SK-N-SH (cell line): ENCODE measurements around the gene EEF1A2. TPM values are rescaled to one million over a fixed set of nuclear protein-coding genes. Genes with fewer than 3 reads are reported as not detected.

Source experiments
- CTCF ChIA-PET: fragments of 300-600, 350-600 bp; formaldehyde crosslinking; extraction: SDS; loops from one replicate; lab custom pipeline; 2021; lab: Yijun Ruan, JAX
- POLR2A ChIA-PET: fragments of 350-600 bp; sonication (Branson Sonifier 250); formaldehyde crosslinking; extraction: SDS; loops from one replicate; lab custom pipeline; 2020; ENCODE audit warnings: antibody characterized with exemption, inconsistent platforms; lab: Yijun Ruan, JAX
- DNase-seq: peaks from one replicate; pipeline ENCODE4 v3.0.0; 2012
- H2AFZ ChIP-seq: fragments of 200-600 bp; sonication (generic); 2 replicates; pipeline ENCODE4 v1.8.1; 2016; ENCODE audit warnings: antibody characterized with exemption, mild to moderate bottlenecking, low read depth
- H3F3A ChIP-seq: fragments of 200-600 bp; sonication (generic); replicated peaks from 2 replicates; pipeline ENCODE3; 2016; ENCODE audit warnings: antibody characterized with exemption, mild to moderate bottlenecking; ENCODE audit not compliant: insufficient read depth
- H3K27ac ChIP-seq, 2 experiments: fragments of 200-500 bp in 1 of 2; fragments of 200-600 bp in 1 of 2; sonication (Bioruptor generic) in 1 of 2; sonication (generic), shearing (Covaris generic) in 1 of 2; 2 replicates each; pipeline versions ENCODE4 v1.5.1 to v1.6.1; 2014 to 2016; ENCODE audit warnings: low read depth in 2 of 2, inconsistent platforms in 1 of 2, low read length in 1 of 2, mild to moderate bottlenecking in 1 of 2, mixed read lengths in 1 of 2
- H3K27me3 ChIP-seq: fragments of 200-600 bp; sonication (generic), shearing (Covaris generic); 2 replicates; pipeline ENCODE4 v1.6.1; 2016; ENCODE audit warnings: mixed run types; ENCODE audit not compliant: insufficient read depth
- H3K36me3 ChIP-seq, 2 experiments: fragments of 200-500 bp in 1 of 2; fragments of 200-600 bp in 1 of 2; sonication (Bioruptor generic) in 1 of 2; sonication (generic) in 1 of 2; replicated peaks in 1 of 2; 2 replicates each; pipeline versions ENCODE3 to v1.5.1; 2014 to 2016; ENCODE audit warnings: low read length in 1 of 2, mild to moderate bottlenecking in 1 of 2; ENCODE audit not compliant: insufficient read depth in 2 of 2, control insufficient read depth in 1 of 2
- H3K4me1 ChIP-seq, 2 experiments: fragments of 200-500 bp in 1 of 2; fragments of 200-600 bp in 1 of 2; sonication (Bioruptor generic) in 1 of 2; sonication (generic), shearing (Covaris generic) in 1 of 2; 2 replicates each; pipeline versions ENCODE4 v1.5.1 to v1.6.1; 2014 to 2016; ENCODE audit warnings: low read depth in 1 of 2, low read length in 1 of 2, mixed run types in 1 of 2; ENCODE audit not compliant: insufficient read depth in 2 of 2, control insufficient read depth in 1 of 2
- H3K4me2 ChIP-seq: fragments of 200-600 bp; sonication (generic), shearing (Covaris generic); 2 replicates; pipeline ENCODE4 v1.6.1; 2017; ENCODE audit warnings: mixed run types
- H3K4me3 ChIP-seq, 2 experiments: fragments of 200-500 bp in 1 of 2; fragments of 200-600 bp in 1 of 2; sonication (Bioruptor generic) in 1 of 2; sonication (generic), shearing (Covaris generic) in 1 of 2; 2 replicates each; pipeline versions ENCODE4 v1.5.1 to v1.8.1; 2014 to 2016; ENCODE audit warnings: low read depth in 2 of 2, inconsistent platforms in 1 of 2, low read length in 1 of 2, mild to moderate bottlenecking in 1 of 2, mixed read lengths in 1 of 2, moderate library complexity in 1 of 2
- H3K79me2 ChIP-seq: fragments of 200-600 bp; sonication (generic); 2 replicates; pipeline ENCODE4 v1.8.1; 2017; ENCODE audit warnings: mild to moderate bottlenecking; ENCODE audit not compliant: insufficient read depth
- H3K9ac ChIP-seq: fragments of 200-600 bp; sonication (generic); 2 replicates; pipeline ENCODE4 v1.6.1; 2017; ENCODE audit warnings: mixed run types
- H3K9me2 ChIP-seq: fragments of 200-600 bp; sonication (generic); 2 replicates; pipeline ENCODE4 v1.6.1; 2017; ENCODE audit warnings: mixed run types
- H3K9me3 ChIP-seq: fragments of 200-600 bp; sonication (generic); 2 replicates; pipeline ENCODE4 v1.6.1; 2017; ENCODE audit warnings: mixed run types, mild to moderate bottlenecking, moderate library complexity
- H4K20me1 ChIP-seq: fragments of 200-600 bp; sonication (generic); 2 replicates; pipeline ENCODE4 v1.6.1; 2017; ENCODE audit warnings: mild to moderate bottlenecking, mixed run types; ENCODE audit not compliant: insufficient read depth
- CHD2 ChIP-seq: fragments of 150-350 bp; IDR thresholded peaks from 2 replicates; pipeline ENCODE4 v1.6.1; 2018; ENCODE audit warnings: low read length; ENCODE audit not compliant: partially characterized antibody
- EZH2phosphoT487 ChIP-seq: fragments of 200-600 bp; sonication (generic); IDR thresholded peaks from 2 replicates; pipeline ENCODE4 v1.6.1; 2017; ENCODE audit warnings: low read depth, mixed run types, mild to moderate bottlenecking, antibody characterized with exemption, moderate library complexity, borderline replicate concordance
- FOXM1 ChIP-seq: IDR thresholded peaks from 2 replicates; pipeline ENCODE4 v1.4.0; 2012; ENCODE audit warnings: low read depth, mild to moderate bottlenecking
- GATA2 ChIP-seq: sonication (generic); formaldehyde crosslinking; IDR thresholded peaks from 2 replicates; pipeline ENCODE4 v1.5.0; 2020; ENCODE audit warnings: mild to moderate bottlenecking, missing genetic modification reagents
- NFIC ChIP-seq: IDR thresholded peaks from 2 replicates; pipeline ENCODE4 v1.4.0; 2012; ENCODE audit warnings: borderline replicate concordance
- NRF1 ChIP-seq: IDR thresholded peaks from 2 replicates; pipeline ENCODE4 v1.6.1; 2012; ENCODE audit warnings: low read depth, mild to moderate bottlenecking, low read length
- RAD21 ChIP-seq: IDR thresholded peaks from 2 replicates; pipeline ENCODE4 v1.6.1; 2012; ENCODE audit warnings: mild to moderate bottlenecking, low read length
- RCOR1 ChIP-seq: fragments of 150-350 bp; IDR thresholded peaks from 2 replicates; pipeline ENCODE4 v1.6.1; 2017; ENCODE audit warnings: antibody characterized with exemption, low read length
- REST ChIP-seq: IDR thresholded peaks from 2 replicates; pipeline ENCODE4 v1.6.1; 2012; ENCODE audit warnings: mild to moderate bottlenecking, low read depth, low read length, moderate library complexity
- RFX5 ChIP-seq: IDR thresholded peaks from 2 replicates; pipeline ENCODE4 v1.6.1; 2012; ENCODE audit warnings: mild to moderate bottlenecking, improper control_type of control experiment, low read length
- RXRA ChIP-seq: IDR thresholded peaks from 2 replicates; pipeline ENCODE4 v1.4.0; 2012; ENCODE audit warnings: low read depth, mild to moderate bottlenecking, borderline replicate concordance
- SIN3A ChIP-seq: IDR thresholded peaks from 2 replicates; pipeline ENCODE4 v1.6.1; 2012; ENCODE audit warnings: low read depth, mild to moderate bottlenecking, low read length, moderate library complexity, borderline replicate concordance
- SMC3 ChIP-seq: IDR thresholded peaks from 2 replicates; pipeline ENCODE4 v1.6.1; 2012; ENCODE audit warnings: low read depth, low read length, improper control_type of control experiment
- TAF1 ChIP-seq: IDR thresholded peaks from 2 replicates; pipeline ENCODE4 v1.6.1; 2012; ENCODE audit warnings: low read depth, mild to moderate bottlenecking, low read length, moderate library complexity, borderline replicate concordance
- TEAD4 ChIP-seq: IDR thresholded peaks from 2 replicates; pipeline ENCODE4 v1.4.0; 2012; ENCODE audit warnings: mild to moderate bottlenecking, borderline replicate concordance; ENCODE audit not compliant: insufficient read depth
- ZBTB33 ChIP-seq: IDR thresholded peaks from 2 replicates; pipeline ENCODE4 v1.4.0; 2012; ENCODE audit warnings: low read depth, borderline replicate concordance
- WGBS: methylation state at CpG from one replicate; pipeline ENCODE4 v1.1.6; 2017; ENCODE audit warnings: low lambda C conversion rate; 5-methylcytosine and 5-hydroxymethylcytosine counted together
- polyA plus RNA-seq, 3 experiments: library from polyadenylated mRNA; depleted of rRNA; stranded (reverse); fragments of >200 nt; gene quantifications; 2 replicates each; pipeline ENCODE4 v1.2.3, GENCODE V29; 2012
- TF ChIP-seq, protein P1 (sequence below): IDR thresholded peaks from 2 replicates; pipeline ENCODE4 v1.4.0; 2012; ENCODE audit warnings: low read depth, borderline replicate concordance
- TF ChIP-seq, protein P2 (sequence below): fragments of 150-350 bp; IDR thresholded peaks from 2 replicates; pipeline ENCODE4 v1.6.1; 2017; ENCODE audit warnings: antibody characterized with exemption, low read length, low read depth, borderline replicate concordance

The EEF1A2 gene
- polyA plus RNA-seq, 1 of the 3 experiments (the other 2 are of a cell fraction), result 16.5 TPM

DNA sequence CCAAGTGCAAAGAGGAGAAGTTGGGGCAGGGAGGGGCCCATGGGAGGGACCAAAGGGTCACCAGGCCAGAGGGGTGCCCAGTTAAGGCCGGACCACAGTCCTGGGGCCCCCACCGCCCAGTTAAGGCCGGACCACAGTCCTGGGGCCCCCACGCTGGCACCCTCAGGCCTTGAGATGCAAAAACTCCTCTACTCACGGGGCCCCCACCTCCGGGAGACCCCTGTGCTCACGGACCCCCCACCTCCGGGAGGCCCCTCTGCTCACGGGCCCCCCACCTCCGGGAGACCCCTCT lies 43.4 kb downstream of the EEF1A2 start:
- POLR2A ChIA-PET, result interaction anchor here (0.9 kb wide), 1 partner anchor 22 kb away, joined by 6 read pairs; no protein-coding TSS in a partner anchor
- Histone ChIP-seq H3K9me3 (no peaks in the 10 kb centered on the region), H3K36me3 (no peaks in the 10 kb centered on the region), H3K4me1 (peaks cover 9 to 96% of the 10 kb centered on the region in 2 experiments; a peak in 2 of 4 replicates), H3K27me3 (no peaks in the 10 kb centered on the region; the same call in 1 of the 2 replicates), H3K27ac (peak overlapping the region in 1 of 2 experiments; percentile 99; a peak in 2 of 4 replicates), H3F3A (no peaks in the 10 kb centered on the region), H3K9ac (no peak overlapping the region), H2AFZ (no peak overlapping the region), H3K4me2 (no peak overlapping the region), H4K20me1 (no peaks in the 10 kb centered on the region), H3K9me2 (no peaks in the 10 kb centered on the region), H3K4me3 (peak overlapping the region in 1 of 2 experiments; percentile 17; a peak in 1 of 4 replicates), H3K79me2 (no peaks in the 10 kb centered on the region)
- CTCF ChIA-PET, result no interaction called here
- TF ChIP-seq RXRA (no peak), SIN3A (no peak), TEAD4 (no peak), ZBTB33 (no peak), RAD21 (no peak), RCOR1 (no peak), SMC3 (no peak), NRF1 (no peak), FOXM1 (no peak), NFIC (no peak), GATA2 (CRISPR knock-in tag) (no peak), REST (no peak), TAF1 (no peak), EZH2phosphoT487 (no peak), RFX5 (no peak), CHD2 (no peak)
- TF ChIP-seq, protein P1, sequence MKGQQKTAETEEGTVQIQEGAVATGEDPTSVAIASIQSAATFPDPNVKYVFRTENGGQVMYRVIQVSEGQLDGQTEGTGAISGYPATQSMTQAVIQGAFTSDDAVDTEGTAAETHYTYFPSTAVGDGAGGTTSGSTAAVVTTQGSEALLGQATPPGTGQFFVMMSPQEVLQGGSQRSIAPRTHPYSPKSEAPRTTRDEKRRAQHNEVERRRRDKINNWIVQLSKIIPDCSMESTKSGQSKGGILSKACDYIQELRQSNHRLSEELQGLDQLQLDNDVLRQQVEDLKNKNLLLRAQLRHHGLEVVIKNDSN, result no peak
- TF ChIP-seq, protein P2, sequence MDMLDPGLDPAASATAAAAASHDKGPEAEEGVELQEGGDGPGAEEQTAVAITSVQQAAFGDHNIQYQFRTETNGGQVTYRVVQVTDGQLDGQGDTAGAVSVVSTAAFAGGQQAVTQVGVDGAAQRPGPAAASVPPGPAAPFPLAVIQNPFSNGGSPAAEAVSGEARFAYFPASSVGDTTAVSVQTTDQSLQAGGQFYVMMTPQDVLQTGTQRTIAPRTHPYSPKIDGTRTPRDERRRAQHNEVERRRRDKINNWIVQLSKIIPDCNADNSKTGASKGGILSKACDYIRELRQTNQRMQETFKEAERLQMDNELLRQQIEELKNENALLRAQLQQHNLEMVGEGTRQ, result no peak
- DNase-seq, result no peak
- WGBS, result 50% methylated on average over 2 of the region's 10 CpGs
